ENCODE results near the gene SEPTIN6. TPM values are rescaled to one million over a fixed set of nuclear protein-coding genes. Genes with fewer than 3 reads are reported as not detected.
A peak's percentile ranks its signal among the peaks of the same experiment; 100 is the strongest.

SEPTIN6 gene
- total and polyA plus RNA-seq, 2 donors (not counting 1 experiment from before 2014, with no cell fraction given): 5.6 to 12.8 TPM

GRCh38 chrX:119661486-119661885 is 31.5 kb downstream of the SEPTIN6 start:
- H3K36me3 ChIP-seq (ENCODE audit: control insufficient read depth, insufficient read depth, low read length): no peaks in the 10 kb centered on the region
- no peak overlapping the region for H3K4me2 ChIP-seq (ENCODE audit: extremely low read depth, insufficient read depth, low read length)
- H3K9ac ChIP-seq (ENCODE audit: insufficient read depth, low read length): no peak overlapping the region
- H3K27me3 ChIP-seq (ENCODE audit: control insufficient read depth, insufficient read depth, low read length): no peaks in the 10 kb centered on the region
- no peaks in the 10 kb centered on the region for H3K4me1 ChIP-seq (ENCODE audit: control insufficient read depth, extremely low read depth, insufficient read depth, low read length)
- H4K20me1 ChIP-seq (ENCODE audit: control insufficient read depth, extremely low read depth, insufficient read depth, low read length): no peaks in the 10 kb centered on the region
- H2AFZ ChIP-seq (ENCODE audit: low read length): no peak overlapping the region
- DNase-seq (ENCODE audit: low read depth in 2 of 2): no peak
- H3K9me3 ChIP-seq (ENCODE audit: control insufficient read depth, insufficient read depth, low read depth, low read length): no peaks in the 10 kb centered on the region
- H3K27ac ChIP-seq (ENCODE audit: insufficient read depth, low read length): no peak overlapping the region
- no peaks in the 10 kb centered on the region for H3K79me2 ChIP-seq (ENCODE audit: control insufficient read depth, insufficient read depth, low read length)
- H3K4me3 ChIP-seq (replicated peaks in 1 of 4; ENCODE audit: control extremely low read depth in 1 of 4, insufficient read depth in 1 of 4, low read depth in 3 of 4, low read length in 4 of 4): no peak overlapping the region
- no peak for TF ChIP-seq CTCF (conservative IDR thresholded peaks at IDR 0.05 in 1 of 2, IDR thresholded peaks at IDR 0.05 in 1 of 2; ENCODE audit: low read depth in 1 of 2, low read length in 2 of 2)
- no peak for TF ChIP-seq EZH2 (IDR thresholded peaks at IDR 0.05; ENCODE audit: low read length, missing control alignments)

GRCh38 chrX:119659522-119659921 is 33.4 kb downstream of the SEPTIN6 start:
- no peak overlapping the region for H3K9ac ChIP-seq (ENCODE audit: insufficient read depth, low read length)
- no peak overlapping the region for H2AFZ ChIP-seq (ENCODE audit: low read length)
- no peaks in the 10 kb centered on the region for H3K36me3 ChIP-seq (ENCODE audit: control insufficient read depth, insufficient read depth, low read length)
- H3K27me3 ChIP-seq (ENCODE audit: control insufficient read depth, insufficient read depth, low read length): no peaks in the 10 kb centered on the region
- H3K4me1 ChIP-seq (ENCODE audit: control insufficient read depth, extremely low read depth, insufficient read depth, low read length): peaks cover 2% of the 10 kb centered on the region
- H3K27ac ChIP-seq (ENCODE audit: insufficient read depth, low read length): no peak overlapping the region
- TF ChIP-seq EZH2 (IDR thresholded peaks at IDR 0.05; ENCODE audit: low read length, missing control alignments) (no peak), CTCF (conservative IDR thresholded peaks at IDR 0.05 in 1 of 2, IDR thresholded peaks at IDR 0.05 in 1 of 2; ENCODE audit: low read depth in 1 of 2, low read length in 2 of 2) (no peak)
- no peak overlapping the region for H3K4me2 ChIP-seq (ENCODE audit: extremely low read depth, insufficient read depth, low read length)
- no peaks in the 10 kb centered on the region for H3K9me3 ChIP-seq (ENCODE audit: control insufficient read depth, insufficient read depth, low read depth, low read length)
- no peak overlapping the region for H3K4me3 ChIP-seq (replicated peaks in 1 of 4; ENCODE audit: control extremely low read depth in 1 of 4, insufficient read depth in 1 of 4, low read depth in 3 of 4, low read length in 4 of 4)
- no peak for DNase-seq (ENCODE audit: low read depth in 2 of 2)
- no peaks in the 10 kb centered on the region for H3K79me2 ChIP-seq (ENCODE audit: control insufficient read depth, insufficient read depth, low read length)
- no peaks in the 10 kb centered on the region for H4K20me1 ChIP-seq (ENCODE audit: control insufficient read depth, extremely low read depth, insufficient read depth, low read length)

GRCh38 chrX:119655125-119655524 is 37.8 kb downstream of the SEPTIN6 start:
- Histone ChIP-seq H3K4me1 (ENCODE audit: control insufficient read depth, extremely low read depth, insufficient read depth, low read length) (peaks cover 2% of the 10 kb centered on the region), H3K36me3 (ENCODE audit: control insufficient read depth, insufficient read depth, low read length) (no peaks in the 10 kb centered on the region), H3K9ac (ENCODE audit: insufficient read depth, low read length) (no peak overlapping the region), H3K79me2 (ENCODE audit: control insufficient read depth, insufficient read depth, low read length) (no peaks in the 10 kb centered on the region), H4K20me1 (ENCODE audit: control insufficient read depth, extremely low read depth, insufficient read depth, low read length) (no peaks in the 10 kb centered on the region), H3K9me3 (ENCODE audit: control insufficient read depth, insufficient read depth, low read depth, low read length) (no peaks in the 10 kb centered on the region), H2AFZ (ENCODE audit: low read length) (no peak overlapping the region), H3K27ac (ENCODE audit: insufficient read depth, low read length) (no peak overlapping the region), H3K27me3 (ENCODE audit: control insufficient read depth, insufficient read depth, low read length) (no peaks in the 10 kb centered on the region), H3K4me3 (replicated peaks in 1 of 4; ENCODE audit: control extremely low read depth in 1 of 4, insufficient read depth in 1 of 4, low read depth in 3 of 4, low read length in 4 of 4) (no peak overlapping the region), H3K4me2 (ENCODE audit: extremely low read depth, insufficient read depth, low read length) (no peak overlapping the region)
- DNase-seq (ENCODE audit: low read depth in 2 of 2): peak; percentile 63 to 90
- TF ChIP-seq CTCF (conservative IDR thresholded peaks at IDR 0.05 in 1 of 2, IDR thresholded peaks at IDR 0.05 in 1 of 2; ENCODE audit: low read depth in 1 of 2, low read length in 2 of 2) (no peak), EZH2 (IDR thresholded peaks at IDR 0.05; ENCODE audit: low read length, missing control alignments) (no peak)
